ENCODE results near the gene RELT. TPM values are rescaled to one million over a fixed set of nuclear protein-coding genes. Genes with fewer than 3 reads are reported as not detected.

The RELT gene
- total RNA-seq, 1 experiment from 2014 or later: 10.2 TPM

GRCh38 chr11:73394416-73395296, 18.5 kb downstream of the RELT start:
- H3K36me3 Mint-ChIP-seq (ENCODE audit: insufficient read depth in 1 of 3, low read depth in 3 of 3): peaks cover 0 to 3% (median 0%) of the 10 kb centered on the region in 3 experiments; a peak in 2 of 7 replicates
- no peaks in the 10 kb centered on the region for H3K79me1 ChIP-seq (ENCODE audit: insufficient read depth, low read depth, low read length, poor library complexity, severe bottlenecking)
- no peak overlapping the region for H3K14ac ChIP-seq (ENCODE audit: insufficient read depth, low read length)
- no peaks in the 10 kb centered on the region for H3K9me3 ChIP-seq (ENCODE audit: control insufficient read depth, low read depth, low read length)
- H4K8ac ChIP-seq (replicated peaks; ENCODE audit: insufficient read length, low read depth, low read length): no peak overlapping the region
- H3K9ac ChIP-seq (ENCODE audit: extremely low read depth, insufficient read length, low read length): no peak overlapping the region
- H2BK15ac ChIP-seq (ENCODE audit: low read depth, low read length): no peak overlapping the region
- no peak overlapping the region for H2BK20ac ChIP-seq (ENCODE audit: low read depth, low read length, poor library complexity, severe bottlenecking)
- peak overlapping the region in 1 of 3 experiments; percentile 96; a peak in 1 of 7 replicates for H3K27ac Mint-ChIP-seq
- no peak overlapping the region for H3K23ac ChIP-seq (ENCODE audit: insufficient read length, low read depth, low read length)
- TF ChIP-seq CTCF (conservative IDR thresholded peaks at IDR 0.05): no peak
- H3K4me1 ChIP-seq (ENCODE audit: insufficient read depth, low read length): no peaks in the 10 kb centered on the region
- H2BK120ac ChIP-seq (ENCODE audit: low read depth, low read length, poor library complexity, severe bottlenecking): no peak overlapping the region
- H3K9me3 Mint-ChIP-seq: no peaks in the 10 kb centered on the region
- H3K4ac ChIP-seq (ENCODE audit: low read depth, low read length): no peak overlapping the region
- no peak overlapping the region for H2AK5ac ChIP-seq (ENCODE audit: insufficient read length, low read length)
- H2BK12ac ChIP-seq (ENCODE audit: insufficient read length, low read depth, low read length): no peak overlapping the region
- no peak overlapping the region for H3K18ac ChIP-seq (ENCODE audit: insufficient read length, low read depth, low read length)
- H3T11ph ChIP-seq (ENCODE audit: low read length): no peak overlapping the region
- H4K5ac ChIP-seq (ENCODE audit: insufficient read length, low read depth, low read length): no peak overlapping the region
- peaks cover 2% of the 10 kb centered on the region for H3K27me3 Mint-ChIP-seq (ENCODE audit: low read depth)
- no peak overlapping the region for H3K56ac ChIP-seq (ENCODE audit: insufficient read length, low read depth, low read length)
- no peaks in the 10 kb centered on the region for H3K79me2 ChIP-seq (ENCODE audit: insufficient read depth, low read length)
- no peaks in the 10 kb centered on the region for H3K27me3 ChIP-seq (ENCODE audit: insufficient read depth, low read length)
- no peak overlapping the region for H4K91ac ChIP-seq (ENCODE audit: insufficient read length, low read depth, low read length)
- H3K27ac ChIP-seq (ENCODE audit: insufficient read length, low read depth, low read length): no peak overlapping the region
- H3K4me2 ChIP-seq (ENCODE audit: insufficient read depth, insufficient read length, low read length): no peak overlapping the region
- no peak for DNase-seq
- H3K23me2 ChIP-seq (ENCODE audit: insufficient read length, low read depth, low read length, poor library complexity, severe bottlenecking): no peaks in the 10 kb centered on the region
- H2BK5ac ChIP-seq (ENCODE audit: insufficient read length, low read length): no peak overlapping the region
- H3K4me1 Mint-ChIP-seq: peaks cover 10 to 12% of the 10 kb centered on the region in 2 experiments
- no peak overlapping the region for H3K4me3 Mint-ChIP-seq
- WGBS (ENCODE audit: extremely low coverage, insufficient read length, low lambda C conversion rate): no CpG with 5 or more reads among the region's 34 CpGs
- H2AFZ ChIP-seq (ENCODE audit: low read length): no peak overlapping the region
- no peaks in the 10 kb centered on the region for H4K20me1 ChIP-seq (ENCODE audit: control insufficient read depth, insufficient read depth, insufficient read length)

Measured in H9 (cell line).